Hepatocyte (in vitro differentiated cells): ENCODE measurements around the gene SRD5A3.

Source experiments
- EZH2 ChIP-seq: fragments of 200-600 bp; sonication (generic); IDR thresholded peaks from 2 replicates; pipeline ENCODE4 v1.6.1; 2016; ENCODE audit warnings: antibody characterized with exemption, mild to moderate bottlenecking, borderline replicate concordance
- EZH2phosphoT487 ChIP-seq: fragments of 200-600 bp; sonication (generic); IDR thresholded peaks from one replicate; pipeline ENCODE4 v1.6.1; 2018; ENCODE audit warnings: antibody characterized with exemption, mild to moderate bottlenecking, low read depth, moderate library complexity; ENCODE audit not compliant: unreplicated experiment, severe bottlenecking
- TF ChIP-seq, protein P1 (sequence below): fragments of 200-600 bp; sonication (generic); IDR thresholded peaks from 2 replicates; pipeline ENCODE4 v1.5.1; 2016; ENCODE audit warnings: antibody characterized with exemption, mild to moderate bottlenecking; ENCODE audit not compliant: poor library complexity

DNA sequence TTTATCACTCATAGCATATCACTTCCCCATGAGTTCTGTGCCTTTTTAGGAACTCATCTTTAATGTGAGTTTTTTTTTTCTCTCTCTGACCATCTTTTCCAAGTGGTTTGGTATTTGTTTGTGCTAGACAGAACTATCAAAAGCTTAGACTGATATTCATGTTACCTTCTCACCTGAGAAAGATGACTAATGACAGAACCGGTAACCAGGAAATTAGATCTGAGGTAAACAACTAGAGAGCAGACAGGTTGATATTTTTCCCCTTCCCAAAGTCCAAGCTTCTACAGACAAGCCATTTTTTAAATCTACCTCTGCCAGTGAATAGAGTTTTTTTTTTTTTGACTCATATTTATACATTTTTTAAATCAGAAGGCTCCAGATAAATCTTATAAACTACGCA lies 17.0 kb upstream of the SRD5A3 start:
- TF ChIP-seq, protein P1, sequence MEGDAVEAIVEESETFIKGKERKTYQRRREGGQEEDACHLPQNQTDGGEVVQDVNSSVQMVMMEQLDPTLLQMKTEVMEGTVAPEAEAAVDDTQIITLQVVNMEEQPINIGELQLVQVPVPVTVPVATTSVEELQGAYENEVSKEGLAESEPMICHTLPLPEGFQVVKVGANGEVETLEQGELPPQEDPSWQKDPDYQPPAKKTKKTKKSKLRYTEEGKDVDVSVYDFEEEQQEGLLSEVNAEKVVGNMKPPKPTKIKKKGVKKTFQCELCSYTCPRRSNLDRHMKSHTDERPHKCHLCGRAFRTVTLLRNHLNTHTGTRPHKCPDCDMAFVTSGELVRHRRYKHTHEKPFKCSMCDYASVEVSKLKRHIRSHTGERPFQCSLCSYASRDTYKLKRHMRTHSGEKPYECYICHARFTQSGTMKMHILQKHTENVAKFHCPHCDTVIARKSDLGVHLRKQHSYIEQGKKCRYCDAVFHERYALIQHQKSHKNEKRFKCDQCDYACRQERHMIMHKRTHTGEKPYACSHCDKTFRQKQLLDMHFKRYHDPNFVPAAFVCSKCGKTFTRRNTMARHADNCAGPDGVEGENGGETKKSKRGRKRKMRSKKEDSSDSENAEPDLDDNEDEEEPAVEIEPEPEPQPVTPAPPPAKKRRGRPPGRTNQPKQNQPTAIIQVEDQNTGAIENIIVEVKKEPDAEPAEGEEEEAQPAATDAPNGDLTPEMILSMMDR, result no peak
- TF ChIP-seq EZH2 (no peak), EZH2phosphoT487 (no peak)
